ENCODE results near the gene TPRG1L.

The TPRG1L gene

DNA sequence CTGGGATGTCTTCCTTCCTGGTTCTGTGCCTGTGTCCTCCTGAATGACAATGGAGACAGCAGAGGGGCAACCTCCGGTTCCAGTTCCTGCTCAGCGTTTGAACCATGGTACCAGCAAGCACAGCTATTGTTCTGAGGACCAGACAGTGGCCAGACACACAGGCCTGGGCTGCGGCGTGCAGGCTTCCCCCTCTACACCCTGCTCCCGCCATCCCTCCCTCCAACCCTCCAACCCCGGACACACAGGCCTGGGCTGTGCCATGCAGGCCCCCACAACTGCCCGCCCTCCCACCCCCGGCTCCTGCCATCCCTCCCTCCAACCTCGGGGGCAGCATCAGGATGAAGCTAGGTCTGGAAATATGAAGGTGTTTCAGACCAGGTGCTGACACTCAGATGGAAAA lies 8.0 kb upstream of the TPRG1L start (continued):
- TF ChIP-seq ZNF544 (tag by site-specific recombination; IDR thresholded peaks at IDR 0.05), result no peak
- no peak for TF ChIP-seq HOXD13 (CRISPR knock-in tag; IDR thresholded peaks at IDR 0.05; ENCODE audit: borderline replicate concordance)

DNA sequence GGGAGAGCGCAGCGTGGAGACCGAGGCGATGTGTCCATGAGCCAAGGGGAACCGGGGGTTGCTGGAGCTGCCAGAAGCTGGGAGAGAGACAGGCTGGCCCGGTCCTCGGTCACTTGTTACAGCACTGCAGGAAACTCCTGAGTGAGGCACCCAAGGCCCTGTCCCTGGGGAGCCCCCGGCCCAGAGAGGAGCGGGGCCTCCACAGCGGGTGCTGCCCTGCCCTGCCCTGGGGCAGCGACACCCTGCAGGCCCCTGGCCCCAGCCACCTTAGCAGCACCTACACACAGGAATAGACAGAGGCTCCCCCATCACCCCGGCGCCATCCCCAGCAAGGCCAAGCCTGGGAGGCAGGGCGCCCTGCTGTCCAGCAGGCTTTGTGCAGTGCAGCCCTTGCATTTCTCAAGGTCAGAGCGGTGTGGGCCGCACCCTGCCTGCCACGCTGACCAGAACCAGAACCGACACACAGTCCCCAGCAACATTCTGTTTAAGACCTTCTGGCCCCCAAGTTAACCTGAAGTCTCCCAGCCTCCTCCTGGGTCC lies 6.9 kb upstream of the TPRG1L start:
- H3K36me3 ChIP-seq (ENCODE audit: control insufficient read depth in 2 of 2, insufficient read depth in 1 of 2, low read length in 2 of 2), result no peaks in the 10 kb centered on the region
- no peak overlapping the region for H3K4me3 ChIP-seq (ENCODE audit: low read depth, low read length)
- CTCF ChIA-PET, result interaction anchor here (1.6 to 7.8 kb wide), 4 partner anchors 30 to 165 kb away, joined by 6 to 120 read pairs (median 24); no protein-coding TSS in a partner anchor
- no peak overlapping the region for H3K27ac ChIP-seq (ENCODE audit: extremely low read depth, low read depth, low read length)
- no peaks in the 10 kb centered on the region for H3K9me3 ChIP-seq (ENCODE audit: control insufficient read depth, insufficient read depth, low read depth, low read length)
- POLR2A ChIA-PET, result no interaction called here
- no peaks in the 10 kb centered on the region; the same call in 1 of the 2 replicates for H3K4me1 ChIP-seq (ENCODE audit: control insufficient read depth, insufficient read depth, low read length)
- no peak for TF ChIP-seq SALL2 (tag by site-specific recombination; IDR thresholded peaks at IDR 0.05; ENCODE audit: borderline replicate concordance)
- TF ChIP-seq KLF1 (tag by site-specific recombination; IDR thresholded peaks at IDR 0.05), result no peak
- TF ChIP-seq ZNF776 (tag by site-specific recombination; IDR thresholded peaks at IDR 0.05; ENCODE audit: borderline replicate concordance), result no peak
- TF ChIP-seq ZFP3 (tag by site-specific recombination; IDR thresholded peaks at IDR 0.05; ENCODE audit: low read depth), result no peak
- no peak for TF ChIP-seq ZNF610 (tag by site-specific recombination; IDR thresholded peaks at IDR 0.05; ENCODE audit: borderline replicate concordance)
- TF ChIP-seq, protein P1, sequence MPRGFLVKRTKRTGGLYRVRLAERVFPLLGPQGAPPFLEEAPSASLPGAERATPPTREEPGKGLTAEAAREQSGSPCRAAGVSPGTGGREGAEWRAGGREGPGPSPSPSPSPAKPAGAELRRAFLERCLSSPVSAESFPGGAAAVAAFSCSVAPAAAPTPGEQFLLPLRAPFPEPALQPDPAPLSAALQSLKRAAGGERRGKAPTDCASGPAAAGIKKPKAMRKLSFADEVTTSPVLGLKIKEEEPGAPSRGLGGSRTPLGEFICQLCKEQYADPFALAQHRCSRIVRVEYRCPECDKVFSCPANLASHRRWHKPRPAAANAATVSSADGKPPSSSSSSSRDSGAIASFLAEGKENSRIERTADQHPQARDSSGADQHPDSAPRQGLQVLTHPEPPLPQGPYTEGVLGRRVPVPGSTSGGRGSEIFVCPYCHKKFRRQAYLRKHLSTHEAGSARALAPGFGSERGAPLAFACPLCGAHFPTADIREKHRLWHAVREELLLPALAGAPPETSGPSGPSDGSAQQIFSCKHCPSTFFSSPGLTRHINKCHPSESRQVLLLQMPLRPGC (tag by site-specific recombination; IDR thresholded peaks at IDR 0.05), result no peak
- TF ChIP-seq ZNF221 (tag by site-specific recombination; IDR thresholded peaks at IDR 0.05; ENCODE audit: borderline replicate concordance), result no peak
- TF ChIP-seq ZSCAN23 (tag by site-specific recombination; IDR thresholded peaks at IDR 0.05), result no peak
- TF ChIP-seq, protein P2, sequence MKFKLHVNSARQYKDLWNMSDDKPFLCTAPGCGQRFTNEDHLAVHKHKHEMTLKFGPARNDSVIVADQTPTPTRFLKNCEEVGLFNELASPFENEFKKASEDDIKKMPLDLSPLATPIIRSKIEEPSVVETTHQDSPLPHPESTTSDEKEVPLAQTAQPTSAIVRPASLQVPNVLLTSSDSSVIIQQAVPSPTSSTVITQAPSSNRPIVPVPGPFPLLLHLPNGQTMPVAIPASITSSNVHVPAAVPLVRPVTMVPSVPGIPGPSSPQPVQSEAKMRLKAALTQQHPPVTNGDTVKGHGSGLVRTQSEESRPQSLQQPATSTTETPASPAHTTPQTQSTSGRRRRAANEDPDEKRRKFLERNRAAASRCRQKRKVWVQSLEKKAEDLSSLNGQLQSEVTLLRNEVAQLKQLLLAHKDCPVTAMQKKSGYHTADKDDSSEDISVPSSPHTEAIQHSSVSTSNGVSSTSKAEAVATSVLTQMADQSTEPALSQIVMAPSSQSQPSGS (tag by site-specific recombination; IDR thresholded peaks at IDR 0.05; ENCODE audit: low read depth), result no peak
- TF ChIP-seq ZNF623 (tag by site-specific recombination; IDR thresholded peaks at IDR 0.05), result no peak
- TF ChIP-seq ZIC2 (tag by site-specific recombination; IDR thresholded peaks at IDR 0.05), result no peak
- no peak for TF ChIP-seq ZEB2 (tag by site-specific recombination; IDR thresholded peaks at IDR 0.05)

- Histone ChIP-seq H3K4me3 (ENCODE audit: low read depth, low read length) (no peak overlapping the region), H3K36me3 (ENCODE audit: control insufficient read depth in 2 of 2, insufficient read depth in 1 of 2, low read length in 2 of 2) (no peaks in the 10 kb centered on the region), H3K9me3 (ENCODE audit: control insufficient read depth, insufficient read depth, low read depth, low read length) (no peaks in the 10 kb centered on the region), H3K4me1 (ENCODE audit: control insufficient read depth, insufficient read depth, low read length) (no peaks in the 10 kb centered on the region), H3K27ac (ENCODE audit: extremely low read depth, low read depth, low read length) (no peak overlapping the region)
- ChIA-PET POLR2A (interaction anchor here (0.9 to 1.5 kb wide), 3 partner anchors 52 to 165 kb away, joined by 3 to 6 read pairs (median 4); no protein-coding TSS in a partner anchor), CTCF (interaction anchor here (0.7 to 7.8 kb wide), 26 partner anchors 8 to 177 kb away, joined by 3 to 120 read pairs (median 6); no protein-coding TSS in a partner anchor)
- TF ChIP-seq HOXC10 (CRISPR knock-in tag; IDR thresholded peaks at IDR 0.05), result no peak
Observed at GRCh38 chr1:3618531-3618880, 6.3 kb upstream of the TPRG1L start.

DNA sequence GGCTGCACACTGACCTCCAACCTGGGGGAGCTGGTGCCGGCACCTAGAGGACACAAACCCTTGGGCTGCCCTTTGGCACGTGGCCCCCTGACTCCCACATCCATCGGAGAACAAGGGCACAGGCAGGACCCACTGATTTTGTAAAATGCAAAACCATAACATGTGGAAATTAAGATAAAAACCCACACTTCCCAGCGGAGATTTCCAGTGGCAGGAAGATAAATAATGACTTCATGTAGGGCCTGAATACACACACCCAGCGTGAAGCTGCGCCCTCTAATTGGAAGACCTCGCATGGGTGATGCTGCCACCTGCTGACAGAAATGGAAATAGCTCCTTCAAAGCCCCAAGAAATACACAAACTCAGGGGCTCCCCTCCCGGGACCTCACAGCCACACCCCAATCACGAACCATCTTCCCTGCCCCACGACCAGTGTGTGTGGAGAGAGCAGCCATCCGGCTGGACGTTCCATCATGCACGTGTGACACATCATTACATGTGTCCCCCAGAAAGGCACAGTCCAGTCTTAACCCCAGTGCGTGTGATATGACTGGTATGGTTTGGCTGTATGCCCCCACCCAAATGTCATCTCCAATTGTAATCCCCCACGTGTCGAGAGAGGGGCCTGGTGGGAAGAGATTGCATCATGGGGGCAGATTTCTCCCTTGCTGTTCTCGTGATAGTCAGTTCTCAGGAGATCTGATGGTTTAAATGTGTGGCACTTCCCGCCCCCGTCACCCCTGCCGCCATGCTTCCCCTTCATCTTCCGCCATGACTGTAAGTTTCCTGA lies 5.7 kb upstream of the TPRG1L start:
- no peaks in the 10 kb centered on the region for H3K9me3 ChIP-seq (ENCODE audit: control insufficient read depth, insufficient read depth, low read depth, low read length)
- H3K27ac ChIP-seq (ENCODE audit: extremely low read depth, low read depth, low read length), result no peak overlapping the region
- H3K4me1 ChIP-seq (ENCODE audit: control insufficient read depth, insufficient read depth, low read length), result no peaks in the 10 kb centered on the region
- no peak overlapping the region for H3K4me3 ChIP-seq (ENCODE audit: low read depth, low read length)
- ChIA-PET POLR2A (interaction anchor here (0.9 to 1.5 kb wide), 3 partner anchors 52 to 166 kb away, joined by 3 to 6 read pairs (median 4); no protein-coding TSS in a partner anchor), CTCF (interaction anchor here (0.6 to 7.8 kb wide), 31 partner anchors 9 to 707 kb away, joined by 3 to 120 read pairs (median 5); no protein-coding TSS in a partner anchor)
- H3K36me3 ChIP-seq (ENCODE audit: control insufficient read depth in 2 of 2, insufficient read depth in 1 of 2, low read length in 2 of 2), result no peaks in the 10 kb centered on the region
- TF ChIP-seq ZEB2 (tag by site-specific recombination; IDR thresholded peaks at IDR 0.05) (0 out of 2 replicates have a peak, but pooled peaks have one; percentile 20), ZNF488 (tag by site-specific recombination; IDR thresholded peaks at IDR 0.05) (no peak), REPIN1 (tag by site-specific recombination; IDR thresholded peaks at IDR 0.05; ENCODE audit: low read depth) (no peak), ZNF629 (tag by site-specific recombination; IDR thresholded peaks at IDR 0.05) (peak; percentile 24; the same call in 1 of the 2 replicates), ZNF350 (tag by site-specific recombination; IDR thresholded peaks at IDR 0.05) (no peak), ZNF654 (tag by site-specific recombination; IDR thresholded peaks at IDR 0.05; ENCODE audit: low read depth) (peak; percentile 70), ZNF398 (tag by site-specific recombination; IDR thresholded peaks at IDR 0.05) (no peak), MZF1 (tag by site-specific recombination; IDR thresholded peaks at IDR 0.05; ENCODE audit: borderline replicate concordance) (no peak), WT1 (tag by site-specific recombination; IDR thresholded peaks at IDR 0.05) (no peak)
